ENCODE results near the gene HBG2.
"Not testable (repeated sequence)": the region's sequence is repeated elsewhere in the genome, so short reads cannot be mapped to it uniquely, and the experiment has no call there.

Gene HBG2

DNA sequence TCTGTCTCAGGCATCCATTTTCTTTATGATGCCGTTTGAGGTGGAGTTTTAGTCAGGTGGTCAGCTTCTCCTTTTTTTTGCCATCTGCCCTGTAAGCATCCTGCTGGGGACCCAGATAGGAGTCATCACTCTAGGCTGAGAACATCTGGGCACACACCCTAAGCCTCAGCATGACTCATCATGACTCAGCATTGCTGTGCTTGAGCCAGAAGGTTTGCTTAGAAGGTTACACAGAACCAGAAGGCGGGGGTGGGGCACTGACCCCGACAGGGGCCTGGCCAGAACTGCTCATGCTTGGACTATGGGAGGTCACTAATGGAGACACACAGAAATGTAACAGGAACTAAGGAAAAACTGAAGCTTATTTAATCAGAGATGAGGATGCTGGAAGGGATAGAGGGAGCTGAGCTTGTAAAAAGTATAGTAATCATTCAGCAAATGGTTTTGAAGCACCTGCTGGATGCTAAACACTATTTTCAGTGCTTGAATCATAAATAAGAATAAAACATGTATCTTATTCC lies 26.1 kb upstream of the HBG2 start:
- peak; percentile 99 for DNase-seq

DNA sequence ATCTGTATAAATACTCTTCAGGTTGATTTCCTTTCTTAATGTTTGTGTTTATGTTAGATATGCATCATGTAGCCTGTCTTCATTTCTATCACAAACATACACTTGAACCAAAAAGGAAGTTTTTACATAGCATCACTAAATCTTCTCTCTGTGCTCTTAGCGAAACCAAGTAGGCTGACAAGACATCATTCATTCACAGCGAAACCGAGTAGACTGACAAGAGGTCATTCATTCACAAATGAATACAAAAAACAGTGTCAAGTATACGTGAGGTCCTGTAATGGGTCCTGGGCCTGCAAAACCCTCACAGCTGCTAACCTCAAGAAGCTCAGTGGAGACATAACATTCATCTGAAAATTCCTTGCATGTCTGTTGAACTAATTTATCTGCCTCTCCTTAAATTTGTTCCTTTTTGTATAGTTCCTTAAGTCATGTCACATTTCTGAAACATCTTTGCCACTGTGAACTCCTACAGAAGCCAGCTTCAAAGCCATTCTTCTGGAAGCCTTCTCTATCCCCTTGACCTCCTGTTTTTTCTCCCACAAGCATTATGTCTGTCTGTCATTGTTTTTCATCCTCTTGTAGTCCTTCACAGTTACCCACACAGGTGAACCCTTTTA lies 25.0 kb upstream of the HBG2 start:
- no peak for DNase-seq

DNA sequence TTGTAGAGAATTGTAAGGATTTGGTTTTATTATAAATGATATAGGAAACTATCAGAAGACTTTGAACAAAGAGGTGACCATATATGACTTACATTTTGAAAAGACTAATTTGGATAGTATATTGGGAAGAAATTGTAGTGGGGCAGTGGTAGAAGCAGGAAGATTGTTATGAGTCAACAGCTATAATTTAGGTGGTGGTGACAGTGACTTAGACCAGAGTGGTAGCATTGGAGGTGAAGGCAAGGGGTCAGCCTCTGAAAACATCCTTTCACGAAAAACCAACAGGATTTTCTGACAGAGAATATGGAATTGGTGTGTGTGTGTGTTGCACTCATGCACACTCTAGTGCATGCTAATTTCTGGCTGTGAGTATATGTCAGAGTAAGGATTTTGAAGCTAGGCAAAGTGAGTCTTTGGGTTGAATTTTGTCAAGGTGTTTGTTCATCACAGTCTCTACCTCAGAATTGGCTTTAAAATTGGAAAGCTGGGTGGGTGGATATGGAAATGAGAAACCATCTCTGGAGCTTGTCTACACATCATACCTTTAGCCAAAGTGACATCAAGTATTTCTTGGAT lies 23.3 kb upstream of the HBG2 start:
- no peak for DNase-seq

DNA sequence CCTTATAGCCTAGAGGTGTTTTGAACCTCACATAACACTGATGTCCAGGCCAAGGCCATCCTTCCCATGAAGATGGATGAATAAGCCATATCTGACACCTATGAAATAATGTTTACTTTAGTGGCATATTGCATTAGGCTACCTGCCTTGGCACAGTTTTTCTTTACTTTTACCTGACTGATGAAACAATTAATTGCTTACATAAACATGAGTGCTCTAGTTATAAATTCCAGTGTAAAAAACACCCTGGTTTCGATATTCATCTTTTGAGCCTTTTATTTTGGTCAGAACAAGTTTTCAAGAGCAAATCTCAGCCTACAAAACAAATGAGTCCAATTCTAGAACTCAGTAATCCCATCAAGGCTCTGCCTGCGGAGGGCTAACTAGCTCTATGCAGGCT lies 22.1 kb upstream of the HBG2 start:
- no peak for DNase-seq

DNA sequence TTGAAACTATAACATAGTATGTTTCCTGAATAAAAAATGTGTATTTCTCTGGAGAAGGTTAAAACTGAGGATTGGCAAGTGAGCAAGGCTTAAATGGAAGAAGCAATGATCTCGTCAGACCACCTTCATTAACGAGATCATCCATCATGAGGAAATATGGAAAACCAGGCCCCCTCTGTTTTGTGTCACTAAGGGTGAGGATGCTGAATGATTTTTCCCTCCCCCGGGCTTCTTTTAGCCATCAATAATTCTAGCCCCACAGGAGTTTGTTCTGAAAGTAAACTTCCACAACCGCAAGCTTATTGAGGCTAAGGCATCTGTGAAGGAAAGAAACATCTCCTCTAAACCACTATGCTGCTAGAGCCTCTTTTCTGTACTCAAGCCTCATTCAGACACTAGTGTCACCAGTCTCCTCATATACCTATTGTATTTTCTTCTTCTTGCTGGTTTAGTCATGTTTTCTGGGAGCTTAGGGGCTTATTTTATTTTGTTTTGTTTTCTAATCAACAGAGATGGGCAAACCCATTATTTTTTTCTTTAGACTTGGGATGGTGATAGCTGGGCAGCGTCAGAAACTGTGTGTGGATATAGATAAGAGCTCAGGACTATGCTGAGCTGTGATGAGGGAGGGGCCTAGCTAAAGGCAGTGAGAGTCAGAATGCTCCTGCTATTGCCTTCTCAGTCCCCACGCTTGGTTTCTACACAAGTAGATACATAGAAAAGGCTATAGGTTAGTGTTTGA lies 21.0 kb upstream of the HBG2 start:
- peak; percentile 98 for DNase-seq

DNA sequence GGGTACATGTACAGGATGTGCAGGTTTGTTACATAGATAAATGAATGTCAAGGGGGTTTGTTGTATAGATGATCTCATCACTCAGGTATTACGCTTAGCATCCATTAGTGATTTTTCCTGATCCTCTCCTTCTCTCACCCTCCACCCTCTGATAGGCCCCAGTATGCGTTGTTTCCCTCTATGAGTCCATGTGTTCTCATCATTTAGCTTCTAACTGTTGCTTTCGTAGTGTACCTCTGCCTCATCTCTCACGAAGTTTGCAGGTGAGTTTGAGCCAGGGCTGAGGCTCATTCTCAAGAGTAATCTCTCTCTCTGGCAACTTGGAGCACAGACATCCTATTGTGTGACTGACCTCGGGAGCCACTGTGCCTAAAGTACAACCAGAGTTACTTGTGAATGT lies 19.8 kb upstream of the HBG2 start:
- no peak for DNase-seq

DNA sequence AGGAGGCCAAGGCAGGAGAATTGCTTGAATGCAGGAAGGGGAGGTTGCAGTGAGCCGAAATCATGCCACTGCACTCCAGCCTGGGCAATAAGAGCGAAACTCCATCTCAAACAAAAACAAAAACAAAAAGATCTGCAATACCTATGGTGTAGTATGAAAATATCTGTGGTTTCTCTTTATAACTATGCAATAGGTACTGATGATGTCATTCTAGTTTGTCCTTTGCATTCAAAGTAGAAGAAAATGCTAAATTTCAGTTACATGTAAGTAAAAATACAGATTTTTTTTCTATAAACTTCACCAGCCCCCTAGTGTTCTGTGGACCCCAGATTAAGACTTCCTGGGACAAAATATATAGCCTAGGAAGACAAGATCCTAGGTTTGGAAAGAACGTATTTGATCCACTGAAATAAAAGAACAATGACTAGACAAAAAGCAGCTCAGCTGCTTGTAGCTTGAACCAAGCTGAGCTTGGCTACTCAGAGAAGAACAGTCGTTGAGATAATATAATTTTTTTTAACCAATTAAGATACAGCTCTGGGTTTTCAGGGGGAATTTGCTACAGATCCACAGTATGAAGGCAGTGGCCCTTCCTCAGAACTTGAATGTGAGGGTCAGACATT lies 17.9 kb upstream of the HBG2 start:
- DNase-seq = no peak

DNA sequence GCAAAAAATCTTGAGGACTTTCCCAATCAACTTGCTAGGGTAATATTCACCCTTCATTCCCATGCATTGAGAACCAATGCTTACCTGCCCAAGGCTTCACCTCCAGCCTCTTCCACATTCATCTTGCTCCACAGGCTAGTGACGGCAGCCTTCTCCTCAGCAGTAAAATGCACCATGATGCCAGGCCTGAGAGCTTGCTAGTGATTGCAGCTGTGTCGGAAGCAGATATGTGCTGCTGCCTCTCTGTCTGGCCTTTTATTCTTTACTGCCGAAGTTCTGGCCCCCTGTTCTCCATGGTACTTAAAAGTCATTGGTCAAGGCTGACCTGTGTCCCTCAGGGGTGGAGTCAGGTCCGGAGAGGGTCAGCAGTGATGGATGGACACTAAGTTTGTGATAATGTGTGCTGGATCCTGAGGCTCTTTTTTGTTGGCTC lies 15.2 kb upstream of the HBG2 start, which contains the start of gene HBE1:
HBE1 (minus strand) TSS at position 231 of the 433 bp plus-strand sequence; CDS start at position 176, 55 bp downstream.
- DNase-seq = no peak

DNA sequence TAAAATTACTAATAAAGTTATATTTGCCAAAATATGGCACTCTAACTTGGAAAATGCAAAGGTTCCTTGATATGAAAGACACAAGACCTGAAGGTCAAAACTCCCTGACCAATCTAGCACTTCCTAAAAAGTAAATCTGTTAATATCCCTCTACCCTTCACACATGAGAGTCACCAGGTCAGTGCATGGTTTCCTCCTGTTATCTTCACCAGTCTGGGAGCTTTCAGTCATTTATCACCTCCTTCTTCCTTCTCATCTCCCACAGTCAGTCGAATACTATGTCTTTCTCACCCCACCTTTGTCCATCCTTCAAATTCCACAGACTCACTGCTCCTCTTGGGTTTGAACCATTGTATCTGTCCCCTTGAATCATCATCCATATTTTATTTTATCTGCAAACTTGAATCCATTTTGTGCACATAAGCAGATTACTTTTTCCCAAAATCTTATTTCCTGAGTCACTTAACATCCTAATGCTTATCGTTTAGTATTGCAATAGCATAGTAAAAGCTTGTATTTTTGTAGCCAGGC lies 12.5 kb upstream of the HBG2 start:
- DNase-seq = no peak

DNA sequence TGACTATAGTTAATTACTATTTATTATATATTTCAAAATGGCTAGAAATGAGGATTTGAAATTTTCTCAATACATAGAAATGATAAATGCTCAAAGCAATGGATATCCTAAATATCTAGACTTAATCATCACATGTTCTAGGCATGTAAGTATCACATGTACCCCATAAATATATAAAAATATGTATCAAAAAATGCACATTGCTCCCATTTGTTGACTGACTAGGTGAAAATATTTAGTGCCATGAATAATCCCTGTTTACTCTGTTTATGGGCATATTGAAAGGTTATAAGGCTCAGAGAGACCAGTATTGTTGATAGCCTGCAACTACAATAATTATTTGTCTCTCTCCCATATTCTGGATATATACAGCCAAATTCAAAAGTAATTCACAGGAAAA lies 12.0 kb upstream of the HBG2 start:
- no peak for DNase-seq

DNA sequence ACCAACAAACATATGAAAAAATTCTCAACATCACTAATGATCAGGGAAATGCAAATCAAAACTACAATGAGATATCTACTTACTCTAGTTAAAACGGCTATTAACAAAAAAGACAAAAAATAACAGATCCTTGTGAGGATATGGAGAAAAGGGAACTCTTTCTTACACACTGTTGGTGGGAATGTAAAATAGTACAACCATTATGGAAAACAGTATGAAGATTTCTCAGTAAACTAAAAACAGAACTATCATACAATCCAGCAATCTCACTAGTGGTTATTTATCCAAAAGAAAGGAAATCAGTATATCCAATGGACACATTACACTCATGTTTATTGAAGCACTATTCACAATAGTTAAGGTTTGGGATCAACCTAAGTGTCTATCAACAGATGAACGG lies 11.3 kb upstream of the HBG2 start:
- no peak for DNase-seq

DNA sequence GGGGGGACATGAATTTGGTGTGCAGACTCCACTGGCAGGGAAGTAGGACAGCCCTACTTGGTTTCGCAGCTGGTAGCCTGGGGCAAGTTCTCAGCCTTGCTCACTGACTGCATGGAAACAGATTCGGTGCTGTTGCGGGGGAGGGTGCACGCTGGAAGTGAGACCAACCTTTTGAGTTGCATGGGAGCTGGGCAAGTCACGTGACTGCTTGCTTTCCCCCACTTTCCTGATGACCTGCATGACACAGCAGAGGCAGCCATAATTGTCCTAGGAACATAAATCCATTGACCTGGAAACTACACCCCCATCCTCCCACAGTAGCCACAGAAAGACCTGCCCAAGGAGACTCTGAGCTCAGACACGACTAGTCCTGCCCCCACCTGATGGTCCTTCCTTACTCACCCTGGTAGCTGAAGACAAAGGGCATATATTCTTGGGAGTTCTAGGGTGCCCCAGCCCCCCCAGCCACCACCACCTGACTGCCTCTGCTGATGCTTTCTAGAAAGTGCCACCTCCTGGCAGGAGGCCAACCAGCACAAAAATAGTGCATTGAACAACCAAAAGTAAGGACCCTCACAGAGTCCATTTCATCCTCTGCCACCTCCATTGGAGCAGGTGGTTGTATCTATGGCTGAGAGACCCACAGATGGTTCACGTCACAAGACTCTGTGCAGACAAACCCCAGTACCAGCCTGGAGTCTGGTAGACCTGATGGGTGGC lies 4.1 kb upstream of the HBG2 start:
- DNase-seq = no peak

DNA sequence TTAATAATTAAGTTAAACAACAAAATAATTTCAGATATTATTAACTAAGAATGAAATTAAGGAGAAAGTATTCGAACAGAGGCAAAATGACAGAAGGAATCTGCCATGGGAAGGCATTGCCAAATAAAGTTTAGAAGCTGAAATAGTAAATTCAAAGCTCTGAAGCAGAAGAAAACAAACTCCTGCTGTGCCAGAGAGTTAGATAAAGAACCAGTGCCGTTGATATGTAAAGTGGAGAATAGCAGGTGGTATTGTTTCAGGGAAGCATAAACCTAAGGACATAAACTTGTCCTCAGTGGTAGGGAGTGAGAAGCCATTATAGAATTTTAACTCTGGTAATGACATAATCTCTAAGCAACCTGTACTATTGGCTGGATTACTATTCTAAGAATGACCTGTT lies 2.7 kb upstream of the HBG2 start:
- no peak for DNase-seq

DNA sequence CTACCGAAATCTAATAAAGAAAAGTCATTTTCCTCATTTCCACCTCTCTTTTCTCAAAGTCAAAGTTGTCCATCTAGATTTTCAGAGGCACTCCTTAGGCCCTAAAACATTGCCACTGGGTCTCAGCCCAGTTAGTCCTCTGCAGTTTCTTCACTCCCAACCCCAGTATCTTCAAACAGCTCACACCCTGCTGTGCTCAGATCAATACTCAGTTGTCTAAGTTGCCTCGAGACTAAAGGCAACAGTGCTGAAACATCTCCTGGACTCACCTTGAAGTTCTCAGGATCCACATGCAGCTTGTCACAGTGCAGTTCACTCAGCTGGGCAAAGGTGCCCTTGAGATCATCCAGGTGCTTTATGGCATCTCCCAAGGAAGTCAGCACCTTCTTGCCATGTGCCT lies 558 bp downstream of the HBG2 start:
- not testable (repeated sequence) for DNase-seq

DNA sequence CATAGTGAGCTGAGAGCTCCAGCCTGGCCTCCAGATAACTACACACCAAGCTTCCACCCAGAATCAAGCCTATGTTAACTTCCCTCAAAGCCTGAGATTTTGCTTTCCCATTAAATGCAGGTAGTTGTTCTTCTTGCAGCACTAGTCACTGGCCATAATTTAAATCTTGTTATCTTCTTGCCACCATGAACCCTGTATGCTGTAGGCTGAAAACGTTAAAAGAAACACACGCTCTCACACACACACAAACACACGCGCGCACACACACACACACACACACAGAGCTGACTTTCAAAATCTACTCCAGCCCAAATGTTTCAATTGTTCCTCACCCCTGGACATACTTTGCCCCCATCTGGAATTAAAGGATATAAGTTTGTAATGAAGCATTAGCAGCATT lies 1.1 kb downstream of the HBG2 start:
- DNase-seq = not testable (repeated sequence)

DNA sequence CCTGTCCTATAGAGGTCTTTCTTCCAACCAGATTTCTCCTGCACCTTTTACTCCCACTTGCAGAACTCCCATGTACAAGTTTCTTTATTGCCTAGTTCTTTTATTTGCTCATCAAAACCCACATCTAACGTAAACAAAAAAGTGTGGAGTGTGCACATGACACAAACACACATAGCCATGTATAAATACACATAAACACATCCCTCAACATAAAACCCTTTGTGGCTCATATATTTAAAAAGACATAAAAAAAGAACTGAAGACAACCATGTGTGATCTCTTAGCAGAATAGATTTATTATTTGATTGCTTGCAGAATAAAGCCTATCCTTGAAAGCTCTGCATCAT lies 1.7 kb downstream of the HBG2 start:
- DNase-seq = no peak

DNA sequence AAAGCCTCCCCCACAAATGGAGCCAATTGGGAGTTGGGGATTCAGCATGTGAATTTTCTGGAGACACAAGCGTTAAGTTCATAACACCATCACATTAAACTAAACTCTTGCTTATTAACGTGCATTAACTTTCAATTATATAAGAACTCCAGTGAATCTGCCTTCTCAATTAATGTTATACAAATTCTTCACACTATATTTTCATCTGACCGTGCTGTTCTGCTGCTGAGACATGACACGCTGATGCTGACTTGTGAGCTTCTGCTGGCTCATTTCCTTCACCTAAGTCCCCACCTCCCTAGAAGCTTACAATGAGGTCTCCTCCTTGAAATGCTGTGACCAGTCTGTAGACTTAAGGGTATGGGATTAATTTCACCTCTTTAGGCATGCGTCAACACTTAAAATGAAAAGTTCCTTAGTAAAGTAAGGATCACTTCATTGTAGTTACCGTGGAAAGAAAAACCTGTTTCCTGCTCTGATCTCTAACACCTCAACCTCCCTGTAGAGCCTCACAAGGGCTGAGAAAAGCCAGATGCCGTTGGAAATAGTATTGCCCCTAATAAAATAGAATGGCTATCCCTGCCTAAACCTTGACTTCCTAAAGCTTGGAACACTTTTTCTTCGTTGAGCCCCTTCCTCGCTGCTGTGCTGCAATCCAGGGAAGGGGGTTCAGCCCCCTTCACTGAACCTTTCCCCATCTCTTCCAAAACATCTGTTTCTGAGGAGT lies 2.2 kb downstream of the HBG2 start:
- DNase-seq = no peak

DNA sequence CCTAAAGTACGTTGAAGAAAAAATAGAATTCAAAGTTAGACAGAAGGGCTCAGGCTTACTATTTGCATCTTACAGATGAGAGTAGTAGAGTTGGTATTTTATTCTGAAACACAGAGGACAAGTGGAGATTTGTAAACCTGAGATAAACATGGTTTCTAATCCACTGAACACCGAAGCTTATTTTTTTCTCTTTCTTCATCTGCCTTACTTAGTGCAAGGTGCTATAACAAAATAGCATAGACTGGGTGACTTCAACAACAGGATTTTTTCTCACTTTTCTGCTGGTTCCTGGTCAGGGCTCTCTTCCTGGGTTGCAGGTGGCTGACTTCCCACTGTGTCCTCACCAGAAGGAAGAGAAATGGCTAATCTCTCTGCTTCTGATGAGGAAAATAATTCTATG lies 2.8 kb downstream of the HBG2 start:
- no peak for DNase-seq

DNA sequence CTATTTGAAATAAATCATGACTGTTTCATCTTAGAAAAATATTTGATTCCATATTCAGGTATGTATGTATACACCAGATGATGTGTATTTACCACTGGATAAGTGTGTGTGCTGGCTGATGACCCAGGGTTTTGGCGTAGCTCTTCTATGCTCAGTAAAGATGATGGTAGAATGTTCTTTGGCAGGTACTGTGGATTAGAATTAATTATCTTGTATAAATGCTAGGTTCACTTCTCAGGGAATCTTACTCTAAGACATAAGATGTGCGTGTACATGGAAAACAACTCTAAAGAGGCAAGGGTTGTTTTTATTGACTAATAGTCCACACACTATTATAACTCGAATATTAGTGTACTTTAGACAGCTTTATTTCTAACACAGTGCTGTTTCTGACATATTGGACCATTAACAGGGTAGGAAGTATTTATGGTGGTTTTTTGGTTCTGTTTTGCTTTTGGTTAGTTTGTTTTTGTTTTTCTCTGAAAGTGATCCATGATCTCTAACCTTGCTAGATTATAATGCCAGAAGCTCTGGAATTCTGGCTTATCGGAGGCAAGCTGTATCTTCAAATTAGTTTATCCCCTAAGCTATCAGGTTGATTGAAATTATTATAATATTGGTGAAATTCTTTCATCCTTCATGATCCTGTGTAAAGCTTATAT lies 3.9 kb downstream of the HBG2 start:
- no peak for DNase-seq

DNA sequence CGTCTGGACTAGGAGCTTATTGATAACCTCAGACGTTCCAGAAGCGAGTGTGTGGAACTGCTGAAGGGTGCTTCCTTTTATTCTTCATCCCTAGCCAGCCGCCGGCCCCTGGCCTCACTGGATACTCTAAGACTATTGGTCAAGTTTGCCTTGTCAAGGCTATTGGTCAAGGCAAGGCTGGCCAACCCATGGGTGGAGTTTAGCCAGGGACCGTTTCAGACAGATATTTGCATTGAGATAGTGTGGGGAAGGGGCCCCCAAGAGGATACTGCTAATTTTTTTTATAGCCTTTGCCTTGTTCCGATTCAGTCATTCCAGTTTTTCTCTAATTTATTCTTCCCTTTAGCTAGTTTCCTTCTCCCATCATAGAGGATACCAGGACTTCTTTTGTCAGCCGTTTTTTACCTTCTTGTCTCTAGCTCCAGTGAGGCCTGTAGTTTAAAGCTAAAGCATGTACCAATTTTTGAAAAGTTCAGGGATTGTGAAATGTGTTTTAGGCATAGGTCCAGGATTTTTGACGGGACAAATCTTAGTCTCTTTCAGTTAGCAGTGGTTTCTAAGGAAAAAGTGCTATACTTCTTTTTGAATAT lies 4.7 kb downstream of the HBG2 start, which contains the start of gene HBG1:
HBG1 (minus strand) TSS at position 51 of the 590 bp plus-strand sequence. CDS start 53 bp downstream, outside the sequence.
- not testable (repeated sequence) for DNase-seq

DNA sequence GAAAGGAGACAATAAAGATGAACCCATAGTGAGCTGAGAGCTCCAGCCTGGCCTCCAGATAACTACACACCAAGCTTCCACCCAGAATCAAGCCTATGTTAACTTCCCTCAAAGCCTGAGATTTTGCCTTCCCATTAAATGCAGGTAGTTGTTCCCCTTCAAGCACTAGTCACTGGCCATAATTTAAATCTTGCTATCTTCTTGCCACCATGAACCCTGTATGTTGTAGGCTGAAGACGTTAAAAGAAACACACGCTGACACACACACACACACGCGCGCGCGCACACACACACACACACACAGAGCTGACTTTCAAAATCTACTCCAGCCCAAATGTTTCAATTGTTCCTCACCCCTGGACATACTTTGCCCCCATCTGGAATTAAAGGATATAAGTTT lies 6.1 kb downstream of the HBG2 start:
- not testable (repeated sequence) for DNase-seq
